PC-3 (cell line): ENCODE measurements around the gene UHRF1. TPM values are rescaled to one million over a fixed set of nuclear protein-coding genes. Genes with fewer than 3 reads are reported as not detected.
"Not testable (repeated sequence)": the region's sequence is repeated elsewhere in the genome, so short reads cannot be mapped to it uniquely, and the experiment has no call there.

Source experiments
- ATAC-seq: fragments of 200-7000 bp; cut with Tn5 transposase; 2 replicates; pipeline ENCODE4 v1.9.1; 2020; ENCODE audit warnings: mild to moderate bottlenecking, moderate library complexity
- BruUV-seq: library from RNA; stranded (reverse); fragments of 400-500 nt; replicated peaks from 2 replicates; lab custom pipeline; 2021; lab: Mats Ljungman, UMichigan
- CTCF ChIA-PET: fragments of 300-600 bp; sonication (Branson Sonifier 250); formaldehyde crosslinking; loops from one replicate; lab custom pipeline; 2022; ENCODE audit warnings: antibody characterized with exemption; lab: Charles Lee
- POLR2A ChIA-PET: fragments of 300-600 bp; sonication (Branson Sonifier 250); formaldehyde crosslinking; loops from one replicate; lab custom pipeline; 2022; ENCODE audit warnings: antibody characterized with exemption; ENCODE audit not compliant: unreplicated experiment; lab: Charles Lee
- DNase-seq: peaks from one replicate; pipeline ENCODE4 v3.0.0-alpha.2; 2015
- H2AFZ ChIP-seq: fragments of 300-600 bp; sonication (generic); 2 replicates; pipeline ENCODE4 v1.6.0; 2016; ENCODE audit warnings: antibody characterized with exemption, low read length
- H3F3A ChIP-seq: fragments of 300-600 bp; sonication (generic); one replicate; pipeline ENCODE4 v1.6.0; 2017; ENCODE audit warnings: antibody characterized with exemption, low read length, control low read depth, mild to moderate bottlenecking; ENCODE audit not compliant: unreplicated experiment
- H3K27ac ChIP-seq: fragments of 300-600 bp; sonication (generic); 2 replicates; pipeline ENCODE4 v1.5.1; 2016; ENCODE audit warnings: mild to moderate bottlenecking, low read length
- H3K27me3 ChIP-seq: fragments of 300-600 bp; sonication (generic); 2 replicates; pipeline ENCODE4 v1.6.1; 2016; ENCODE audit warnings: low read length, mixed read lengths
- H3K36me3 ChIP-seq: fragments of 300-600 bp; sonication (generic); 2 replicates; pipeline ENCODE4 v1.6.1; 2016; ENCODE audit warnings: low read depth, mixed run types, low read length, mixed read lengths
- H3K4me1 ChIP-seq: fragments of 300-600 bp; sonication (generic); 2 replicates; pipeline ENCODE4 v1.5.1; 2016; ENCODE audit warnings: low read length; ENCODE audit not compliant: insufficient read depth
- H3K4me2 ChIP-seq: fragments of 300-600 bp; sonication (generic); 2 replicates; pipeline ENCODE4 v1.6.0; 2016; ENCODE audit warnings: low read length
- H3K4me3 ChIP-seq: fragments of 300-600 bp; sonication (generic); 2 replicates; pipeline ENCODE4 v1.5.1; 2016; ENCODE audit warnings: mild to moderate bottlenecking, low read length, mixed read lengths
- H3K79me2 ChIP-seq: fragments of 300-600 bp; sonication (generic); 2 replicates; pipeline ENCODE4 v1.6.1; 2017; ENCODE audit warnings: low read length, mixed read lengths
- H3K9ac ChIP-seq: fragments of 300-600 bp; sonication (generic); 2 replicates; pipeline ENCODE4 v1.6.0; 2016; ENCODE audit warnings: mild to moderate bottlenecking, low read length
- H3K9me2 ChIP-seq: fragments of 300-600 bp; sonication (generic); replicated peaks from 2 replicates; pipeline ENCODE4 v1.6.1; 2016; ENCODE audit warnings: mixed run types, low read length, mixed read lengths
- H3K9me3 ChIP-seq: fragments of 300-600 bp; sonication (generic); 2 replicates; pipeline ENCODE4 v1.6.1; 2016; ENCODE audit warnings: low read length, mixed read lengths
- H4K20me1 ChIP-seq: fragments of 300-600 bp; sonication (generic); 2 replicates; pipeline ENCODE4 v1.6.1; 2016; ENCODE audit warnings: low read length, mixed read lengths
- EZH2 ChIP-seq: fragments of 300-600 bp; sonication (generic); IDR thresholded peaks from one replicate; pipeline ENCODE4 v1.6.1; 2017; ENCODE audit warnings: antibody characterized with exemption, mild to moderate bottlenecking, low read length; ENCODE audit not compliant: unreplicated experiment
- EZH2phosphoT487 ChIP-seq: fragments of 300-600 bp; sonication (generic); IDR thresholded peaks from 2 replicates; pipeline ENCODE4 v1.6.1; 2018; ENCODE audit warnings: mild to moderate bottlenecking, antibody characterized with exemption, low read length, borderline replicate concordance
- intact Hi-C: fragments of 100-400 bp; cut with micrococcal nuclease; formaldehyde crosslinking; loops from 2 replicates; pipeline ENCODE4 v1.9.0; 2023
- total RNA-seq: library from RNA; depleted of rRNA; stranded (reverse); fragments of >200 nt; gene quantifications from 2 replicates; pipeline ENCODE4 v1.2.3, GENCODE V29; 2014
- TF ChIP-seq, protein P1 (sequence below): fragments of 300-600 bp; sonication (generic); conservative IDR thresholded peaks from 2 replicates; pipeline ENCODE4 v1.5.1; 2017; ENCODE audit warnings: antibody characterized with exemption, low read depth, mild to moderate bottlenecking, low read length

UHRF1 gene
- total RNA-seq, 1 experiment from 2014 or later = 163 TPM

DNA sequence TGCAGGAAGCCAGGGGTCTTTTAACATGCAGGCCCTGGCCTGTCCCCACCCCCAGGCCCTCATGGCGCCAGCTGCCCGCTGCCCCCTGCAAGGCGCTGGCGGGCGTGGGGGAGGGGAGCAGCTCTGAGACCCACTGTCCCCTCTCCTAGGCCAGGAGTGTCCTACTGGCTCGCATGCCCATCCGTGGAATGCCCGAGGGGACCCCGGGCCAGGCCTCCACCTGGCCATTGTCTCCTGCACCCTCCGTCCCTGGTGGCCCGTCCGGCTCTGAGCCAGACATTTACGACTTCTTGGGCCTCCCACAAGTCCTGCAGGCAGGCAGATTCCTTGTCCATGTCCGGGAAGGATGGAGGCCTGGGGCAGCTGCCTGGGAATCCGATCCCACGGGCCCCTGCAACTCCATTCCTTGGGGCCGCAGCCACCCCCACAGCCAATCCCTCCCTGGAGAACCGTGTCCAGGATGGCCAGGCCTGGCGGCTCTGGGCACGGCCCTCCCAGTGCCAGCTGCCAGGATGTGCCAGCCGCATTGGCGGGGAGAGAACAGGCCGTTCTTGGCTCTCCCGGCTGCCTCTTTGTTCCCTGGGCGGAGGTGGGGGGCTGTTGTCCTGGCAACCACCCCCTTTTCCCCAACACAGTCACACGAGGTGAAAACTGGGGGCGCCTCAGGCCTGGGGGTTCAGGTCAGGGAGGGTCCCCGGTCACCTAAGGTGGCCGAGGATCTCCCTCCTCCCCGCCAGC lies 31.4 kb upstream of the UHRF1 start:
- no peak overlapping the region for H2AFZ ChIP-seq
- H4K20me1 ChIP-seq = no peaks in the 10 kb centered on the region
- no peak overlapping the region for H3K9ac ChIP-seq
- no peaks in the 10 kb centered on the region for H3K79me2 ChIP-seq
- H3F3A ChIP-seq = no peaks in the 10 kb centered on the region
- H3K27ac ChIP-seq = no peak overlapping the region
- ChIA-PET CTCF (no interaction called here), POLR2A (no interaction called here)
- no peaks in the 10 kb centered on the region for H3K9me2 ChIP-seq
- no peak for TF ChIP-seq EZH2phosphoT487
- TF ChIP-seq, protein P1, sequence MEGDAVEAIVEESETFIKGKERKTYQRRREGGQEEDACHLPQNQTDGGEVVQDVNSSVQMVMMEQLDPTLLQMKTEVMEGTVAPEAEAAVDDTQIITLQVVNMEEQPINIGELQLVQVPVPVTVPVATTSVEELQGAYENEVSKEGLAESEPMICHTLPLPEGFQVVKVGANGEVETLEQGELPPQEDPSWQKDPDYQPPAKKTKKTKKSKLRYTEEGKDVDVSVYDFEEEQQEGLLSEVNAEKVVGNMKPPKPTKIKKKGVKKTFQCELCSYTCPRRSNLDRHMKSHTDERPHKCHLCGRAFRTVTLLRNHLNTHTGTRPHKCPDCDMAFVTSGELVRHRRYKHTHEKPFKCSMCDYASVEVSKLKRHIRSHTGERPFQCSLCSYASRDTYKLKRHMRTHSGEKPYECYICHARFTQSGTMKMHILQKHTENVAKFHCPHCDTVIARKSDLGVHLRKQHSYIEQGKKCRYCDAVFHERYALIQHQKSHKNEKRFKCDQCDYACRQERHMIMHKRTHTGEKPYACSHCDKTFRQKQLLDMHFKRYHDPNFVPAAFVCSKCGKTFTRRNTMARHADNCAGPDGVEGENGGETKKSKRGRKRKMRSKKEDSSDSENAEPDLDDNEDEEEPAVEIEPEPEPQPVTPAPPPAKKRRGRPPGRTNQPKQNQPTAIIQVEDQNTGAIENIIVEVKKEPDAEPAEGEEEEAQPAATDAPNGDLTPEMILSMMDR = no peak
- TF ChIP-seq EZH2 = no peak
- ATAC-seq (no peak), DNase-seq (no peak)
- intact Hi-C loops = no loop called here
- no peaks in the 10 kb centered on the region for H3K4me1 ChIP-seq
- H3K4me2 ChIP-seq = no peak overlapping the region
- no peaks in the 10 kb centered on the region for H3K36me3 ChIP-seq
- no TSS peak for BruUV-seq
- H3K27me3 ChIP-seq = no peaks in the 10 kb centered on the region
- no peaks in the 10 kb centered on the region for H3K9me3 ChIP-seq
- no peak overlapping the region for H3K4me3 ChIP-seq

DNA sequence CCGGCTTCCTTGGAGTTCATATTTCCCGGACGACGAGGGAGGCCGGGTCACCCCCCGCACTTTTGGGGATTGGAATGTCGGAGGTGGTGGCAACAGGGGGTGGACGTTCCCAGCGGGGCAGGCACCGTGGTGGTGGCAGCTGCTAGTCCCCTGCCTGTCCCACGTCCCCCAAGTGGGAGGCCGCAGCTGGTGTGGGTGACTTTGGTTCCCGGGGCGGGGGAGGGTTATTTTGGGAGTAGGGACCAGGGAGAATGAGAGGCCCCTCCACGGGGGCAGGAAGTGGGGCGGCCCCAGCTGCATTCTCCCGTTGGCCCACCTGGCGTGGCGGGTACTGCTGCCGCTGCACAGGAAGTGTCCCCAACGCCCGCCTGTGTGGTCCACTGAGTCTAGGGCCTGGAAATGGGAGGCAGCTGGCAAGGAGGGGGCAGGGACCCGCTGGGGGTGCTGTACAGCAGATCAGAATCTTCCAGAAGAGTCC lies 30.8 kb upstream of the UHRF1 start:
- CTCF ChIA-PET = no interaction called here
- Histone ChIP-seq H2AFZ (no peak overlapping the region), H3K36me3 (no peaks in the 10 kb centered on the region), H3K9me3 (no peaks in the 10 kb centered on the region), H3K4me3 (no peak overlapping the region), H3K27ac (no peak overlapping the region), H3K9ac (no peak overlapping the region), H3K9me2 (no peaks in the 10 kb centered on the region), H3K27me3 (no peaks in the 10 kb centered on the region), H3F3A (no peaks in the 10 kb centered on the region), H4K20me1 (no peaks in the 10 kb centered on the region), H3K4me1 (no peaks in the 10 kb centered on the region), H3K4me2 (no peak overlapping the region), H3K79me2 (no peaks in the 10 kb centered on the region)
- DNase-seq (no peak), ATAC-seq (no peak)
- intact Hi-C loops = no loop called here
- no peak for TF ChIP-seq EZH2
- TF ChIP-seq, protein P1 = no peak
- TF ChIP-seq EZH2phosphoT487 = no peak
- POLR2A ChIA-PET = no interaction called here
- no TSS peak for BruUV-seq

GRCh38 chr19:4879041-4879440 lies 30.3 kb upstream of the UHRF1 start:
- ChIA-PET CTCF (no interaction called here), POLR2A (interaction anchor here (0.7 kb wide), 1 partner anchor 88 kb away, joined by 4 read pairs; no protein-coding TSS in a partner anchor)
- H3K4me3 ChIP-seq = no peak overlapping the region

DNA sequence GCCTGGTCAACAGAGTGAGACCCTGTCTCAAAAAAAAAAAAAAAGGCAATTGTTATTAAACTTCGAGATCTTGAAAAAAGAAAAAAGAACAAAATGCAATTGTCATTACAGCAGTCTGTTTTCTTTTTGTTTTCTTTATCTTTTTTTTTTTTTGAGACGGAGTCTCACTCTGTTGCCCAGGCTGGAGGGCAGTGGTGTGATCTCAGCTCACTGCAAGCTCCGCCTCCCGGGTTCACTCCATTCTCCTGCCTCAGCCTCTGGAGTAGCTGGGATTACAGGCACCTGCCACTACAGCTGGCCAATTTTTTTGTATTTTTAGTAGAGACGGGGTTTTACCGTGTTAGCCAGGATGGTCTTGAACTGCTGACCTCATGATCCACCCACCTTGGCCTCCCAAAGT lies 26.4 kb upstream of the UHRF1 start:
- H3K4me2 ChIP-seq, H3K9ac ChIP-seq, H3K27ac ChIP-seq, H2AFZ ChIP-seq, H3F3A ChIP-seq, H3K36me3 ChIP-seq, H3K79me2 ChIP-seq, H3K9me3 ChIP-seq, H3K27me3 ChIP-seq, intact Hi-C loops, H3K9me2 ChIP-seq, DNase-seq, POLR2A ChIA-PET, H3K4me1 ChIP-seq, H3K4me3 ChIP-seq, H4K20me1 ChIP-seq, CTCF ChIA-PET, ATAC-seq, BruUV-seq: not testable (repeated sequence)

More at GRCh38 chr19:4879041-4879440, 30.3 kb upstream of the UHRF1 start:
- H3K36me3 ChIP-seq = no peaks in the 10 kb centered on the region
- no peak for DNase-seq
- no peak for ATAC-seq
- H3K27ac ChIP-seq = no peak overlapping the region
- H3K4me1 ChIP-seq = no peaks in the 10 kb centered on the region
- TF ChIP-seq, protein P1 = no peak
- no peak for TF ChIP-seq EZH2phosphoT487
- no peak for TF ChIP-seq EZH2
- no peaks in the 10 kb centered on the region for H3K79me2 ChIP-seq
- intact Hi-C loops = no loop called here
- H3K9ac ChIP-seq = no peak overlapping the region
- H2AFZ ChIP-seq = no peak overlapping the region
- H3K9me2 ChIP-seq = no peaks in the 10 kb centered on the region
- H3K4me2 ChIP-seq = no peak overlapping the region
- H3K9me3 ChIP-seq = no peaks in the 10 kb centered on the region
- H3F3A ChIP-seq = no peaks in the 10 kb centered on the region
- no peaks in the 10 kb centered on the region for H4K20me1 ChIP-seq
- no TSS peak for BruUV-seq
- no peaks in the 10 kb centered on the region for H3K27me3 ChIP-seq
